K562 (cell line): ENCODE measurements around the gene ACTC1.

ENCODE experiments used
- EZH2 ChIP-seq: IDR thresholded peaks from 2 replicates; pipeline ENCODE4 v1.6.1; 2012; ENCODE audit warnings: low read depth, mild to moderate bottlenecking, inconsistent platforms, low read length, borderline replicate concordance
- MXI1 ChIP-seq: IDR thresholded peaks from 2 replicates; pipeline ENCODE4 v1.6.1; 2011; ENCODE audit warnings: low read depth, mild to moderate bottlenecking, improper control_type of control experiment, low read length
- TEAD4 ChIP-seq, 2 experiments: sonication (generic) in 1 of 2; formaldehyde crosslinking in 1 of 2; IDR thresholded peaks; 2 replicates each; pipeline versions ENCODE4 v1.6.1 to v1.8.0; 2012 to 2022; ENCODE audit warnings: borderline replicate concordance in 1 of 2, inconsistent platforms in 1 of 2, low read length in 1 of 2, mild to moderate bottlenecking in 1 of 2, missing genetic modification reagents in 1 of 2
- YBX1 ChIP-seq: fragments of 450-650 bp; IDR thresholded peaks from 2 replicates; pipeline ENCODE4 v1.7.1; 2016; ENCODE audit warnings: mild to moderate bottlenecking
- ZNF174 ChIP-seq: fragments of 250-450 bp; sonication (Bioruptor Pico); IDR thresholded peaks from 2 replicates; pipeline ENCODE4 v1.4.0; 2020; ENCODE audit warnings: mild to moderate bottlenecking

- TF ChIP-seq EZH2 (no peak), MXI1 (no peak), YBX1 (no peak), TEAD4 (IDR thresholded peaks at IDR 0.05; ENCODE audit: low read length) (no peak), TEAD4 (CRISPR knock-in tag; IDR thresholded peaks at IDR 0.05; ENCODE audit: borderline replicate concordance) (no peak), ZNF174 (CRISPR knock-in tag) (no peak)
Observed at GRCh38 chr15:34772312-34772711, 23.0 kb downstream of the ACTC1 start.
